ENCODE measurements around the gene SF3A1. TPM values are rescaled to one million over a fixed set of nuclear protein-coding genes. Genes with fewer than 3 reads are reported as not detected.
A peak's percentile ranks its signal among the peaks of the same experiment; 100 is the strongest.

SF3A1 gene
- total RNA-seq, 1 donor from 2014 or later, result 42.1 TPM

GRCh38 chr22:30288419-30289140 is 68.1 kb downstream of the SF3A1 start:
- DNase-seq (ENCODE audit: low read depth), result no peak

- DNase-seq (ENCODE audit: low read depth), result peak; percentile 91
Observed at GRCh38 chr22:30287648-30288418, 68.9 kb downstream of the SF3A1 start.

GRCh38 chr22:30286813-30287647 is 69.7 kb downstream of the SF3A1 start:
- DNase-seq (ENCODE audit: low read depth), result peak; percentile 36

- no peak for DNase-seq (ENCODE audit: low read depth)
Observed at GRCh38 chr22:30286331-30286730, 70.4 kb downstream of the SF3A1 start.

- no peak for DNase-seq (ENCODE audit: low read depth)
Observed at GRCh38 chr22:30285846-30286200, 70.9 kb downstream of the SF3A1 start.

- DNase-seq (ENCODE audit: low read depth), result no peak
Observed at GRCh38 chr22:30285176-30285845, 71.4 kb downstream of the SF3A1 start.

- no peak for DNase-seq (ENCODE audit: low read depth)
Observed at GRCh38 chr22:30284666-30285065, 72.0 kb downstream of the SF3A1 start.

- no peak for DNase-seq (ENCODE audit: low read depth)
Observed at GRCh38 chr22:30284172-30284571, 72.5 kb downstream of the SF3A1 start.

- no peak for DNase-seq (ENCODE audit: low read depth)
Observed at GRCh38 chr22:30283342-30283741, 73.4 kb downstream of the SF3A1 start.

- no peak for DNase-seq (ENCODE audit: low read depth)
Observed at GRCh38 chr22:30282616-30283046, 74.1 kb downstream of the SF3A1 start.

Other genes starting within 250 kb of the SF3A1 start
- 58.1 and 84.0 TPM in 2 replicates for gene LIF, start 110.1 kb downstream of the SF3A1 start, total RNA-seq
- gene OSM, start 90.0 kb downstream of the SF3A1 start, total RNA-seq, result not detected in 2 replicates
- 9.8 and 13.0 TPM in 2 replicates for gene CASTOR1, start 67.4 kb downstream of the SF3A1 start, total RNA-seq
- 21.4 and 23.6 TPM in 2 replicates for gene TBC1D10A, start 30.0 kb downstream of the SF3A1 start, total RNA-seq
- gene CCDC157, start 113 bp upstream of the SF3A1 start, total RNA-seq, result 2.6 and 12.1 TPM in 2 replicates
- gene RNF215, start 30.5 kb upstream of the SF3A1 start, total RNA-seq, result 29.3 and 33.2 TPM in 2 replicates
- 57.3 and 97.9 TPM in 2 replicates for gene SEC14L2, start 40.1 kb upstream of the SF3A1 start, total RNA-seq
- 26.5 and 45.3 TPM in 2 replicates for gene MTFP1, start 68.9 kb upstream of the SF3A1 start, total RNA-seq
- not detected in 2 replicates for gene SEC14L3, start 115.1 kb upstream of the SF3A1 start, total RNA-seq
- gene SEC14L4, start 148.8 kb upstream of the SF3A1 start, total RNA-seq, result 1.2 TPM in 1 of 2 replicates, not detected in the other
- 20.3 and 37.3 TPM in 2 replicates for gene SEC14L6, start 189.8 kb upstream of the SF3A1 start, total RNA-seq
- gene GAL3ST1, start 217.8 kb upstream of the SF3A1 start, total RNA-seq, result 2.6 and 6.4 TPM in 2 replicates
- 77.6 and 84.0 TPM in 2 replicates for gene PES1, start 235.0 kb upstream of the SF3A1 start, total RNA-seq